Panc1 (cell line): ENCODE data around the gene NAT10.

Source experiments
- CTCF ChIP-seq: fragments of 450-650 bp; IDR thresholded peaks from 2 replicates; pipeline ENCODE4 v1.5.1; 2017; ENCODE audit warnings: mild to moderate bottlenecking
- POLR2AphosphoS5 ChIP-seq: IDR thresholded peaks from 2 replicates; pipeline ENCODE4 v1.6.1; 2012; ENCODE audit warnings: mild to moderate bottlenecking, low read depth, low read length, moderate library complexity
- TCF7L2 ChIP-seq: IDR thresholded peaks from 2 replicates; pipeline ENCODE4 v1.6.1; 2011; ENCODE audit warnings: mild to moderate bottlenecking, low read depth, low read length, inconsistent platforms
- TF ChIP-seq, protein P1 (sequence below), 2 experiments: IDR thresholded peaks; 2 replicates each; pipeline ENCODE4 v1.6.1; 2011 to 2012; ENCODE audit warnings: low read depth in 2 of 2, control low read depth in 1 of 2, low read length in 1 of 2, mild to moderate bottlenecking in 1 of 2, moderate library complexity in 1 of 2; ENCODE audit not compliant: insufficient read depth in 1 of 2

GRCh38 chr11:34178209-34178821 is 72.9 kb downstream of the NAT10 start:
- TF ChIP-seq CTCF = no peak
- TF ChIP-seq TCF7L2 = no peak
- TF ChIP-seq, protein P1, sequence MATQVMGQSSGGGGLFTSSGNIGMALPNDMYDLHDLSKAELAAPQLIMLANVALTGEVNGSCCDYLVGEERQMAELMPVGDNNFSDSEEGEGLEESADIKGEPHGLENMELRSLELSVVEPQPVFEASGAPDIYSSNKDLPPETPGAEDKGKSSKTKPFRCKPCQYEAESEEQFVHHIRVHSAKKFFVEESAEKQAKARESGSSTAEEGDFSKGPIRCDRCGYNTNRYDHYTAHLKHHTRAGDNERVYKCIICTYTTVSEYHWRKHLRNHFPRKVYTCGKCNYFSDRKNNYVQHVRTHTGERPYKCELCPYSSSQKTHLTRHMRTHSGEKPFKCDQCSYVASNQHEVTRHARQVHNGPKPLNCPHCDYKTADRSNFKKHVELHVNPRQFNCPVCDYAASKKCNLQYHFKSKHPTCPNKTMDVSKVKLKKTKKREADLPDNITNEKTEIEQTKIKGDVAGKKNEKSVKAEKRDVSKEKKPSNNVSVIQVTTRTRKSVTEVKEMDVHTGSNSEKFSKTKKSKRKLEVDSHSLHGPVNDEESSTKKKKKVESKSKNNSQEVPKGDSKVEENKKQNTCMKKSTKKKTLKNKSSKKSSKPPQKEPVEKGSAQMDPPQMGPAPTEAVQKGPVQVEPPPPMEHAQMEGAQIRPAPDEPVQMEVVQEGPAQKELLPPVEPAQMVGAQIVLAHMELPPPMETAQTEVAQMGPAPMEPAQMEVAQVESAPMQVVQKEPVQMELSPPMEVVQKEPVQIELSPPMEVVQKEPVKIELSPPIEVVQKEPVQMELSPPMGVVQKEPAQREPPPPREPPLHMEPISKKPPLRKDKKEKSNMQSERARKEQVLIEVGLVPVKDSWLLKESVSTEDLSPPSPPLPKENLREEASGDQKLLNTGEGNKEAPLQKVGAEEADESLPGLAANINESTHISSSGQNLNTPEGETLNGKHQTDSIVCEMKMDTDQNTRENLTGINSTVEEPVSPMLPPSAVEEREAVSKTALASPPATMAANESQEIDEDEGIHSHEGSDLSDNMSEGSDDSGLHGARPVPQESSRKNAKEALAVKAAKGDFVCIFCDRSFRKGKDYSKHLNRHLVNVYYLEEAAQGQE (IDR thresholded peaks at IDR 0.05; ENCODE audit: insufficient read depth in 1 of 2, low read depth in 2 of 2, low read length in 1 of 2) = no peak
- no peak for TF ChIP-seq POLR2AphosphoS5
